H1 (cell line): ENCODE measurements around the gene BAD. TPM values are rescaled to one million over a fixed set of nuclear protein-coding genes. Genes with fewer than 3 reads are reported as not detected.

Experiments used
- CTCF ChIA-PET: fragments of 300-600 bp; sonication (Branson Sonifier 250); formaldehyde crosslinking; loops from one replicate; lab custom pipeline; 2021; ENCODE audit not compliant: partially characterized antibody; lab: Charles Lee
- POLR2A ChIA-PET: fragments of 300-600 bp; sonication (Branson Sonifier 250); formaldehyde crosslinking; loops from one replicate; lab custom pipeline; 2021; ENCODE audit warnings: inconsistent platforms; ENCODE audit not compliant: partially characterized antibody; lab: Charles Lee
- DNase-seq, 2 experiments: peaks; one replicate each; pipeline versions ENCODE4 v3.0.0 to v3.0.0-alpha.2; 2010 to 2022; ENCODE audit warnings: low spot score in 2 of 2, low read depth in 1 of 2, mixed read lengths in 1 of 2
- FAIRE-seq: peaks from 2 replicates; lab custom pipeline; 2011; peaks lifted over from hg19 to GRCh38; lab: Jason Lieb, UNC
- H2AFZ ChIP-seq: 2 replicates; pipeline ENCODE4 v1.8.1; 2012; ENCODE audit warnings: low read length, inconsistent platforms
- H2AK5ac ChIP-seq: 2 replicates; pipeline ENCODE4 v1.6.1; 2013; ENCODE audit warnings: low read depth, low read length
- H2BK120ac ChIP-seq: replicated peaks from 2 replicates; pipeline ENCODE3; 2013; ENCODE audit warnings: low read depth, low read length, inconsistent platforms
- H2BK12ac ChIP-seq: 2 replicates; pipeline ENCODE4 v1.6.1; 2013; ENCODE audit warnings: low read depth, low read length
- H2BK15ac ChIP-seq: 2 replicates; pipeline ENCODE4 v1.6.1; 2013; ENCODE audit warnings: low read length
- H2BK20ac ChIP-seq: 2 replicates; pipeline ENCODE4 v1.6.1; 2013; ENCODE audit warnings: low read length
- H2BK5ac ChIP-seq: 2 replicates; pipeline ENCODE4 v1.6.1; 2013; ENCODE audit warnings: low read depth, low read length
- H3K14ac ChIP-seq: 2 replicates; pipeline ENCODE4 v1.6.1; 2013; ENCODE audit warnings: inconsistent platforms; ENCODE audit not compliant: insufficient read length
- H3K18ac ChIP-seq: 2 replicates; pipeline ENCODE4 v1.6.1; 2013; ENCODE audit warnings: low read length; ENCODE audit errors: extremely low read depth
- H3K23ac ChIP-seq: 2 replicates; pipeline ENCODE4 v1.6.1; 2013; ENCODE audit warnings: inconsistent platforms; ENCODE audit not compliant: insufficient read length
- H3K23me2 ChIP-seq: 2 replicates; pipeline ENCODE4 v1.6.1; 2013; ENCODE audit warnings: low read depth, low read length
- H3K27ac ChIP-seq: 2 replicates; pipeline ENCODE4 v1.6.1; 2011; ENCODE audit warnings: low read depth, low read length, inconsistent platforms
- H3K27me3 ChIP-seq, 4 experiments: replicated peaks in 1 of 4; 1 replicate in 1 of 4; 2 replicates in 3 of 4; pipeline versions ENCODE4 v1.6.1 to v1.8.1; 2011 to 2013; ENCODE audit warnings: low read length in 3 of 4, mild to moderate bottlenecking in 3 of 4, inconsistent platforms in 2 of 4, mixed read lengths in 2 of 4, moderate library complexity in 1 of 4; ENCODE audit not compliant: control insufficient read depth in 3 of 4, insufficient read depth in 3 of 4; ENCODE audit errors: extremely low read depth in 1 of 4
- H3K36me3 ChIP-seq, 4 experiments: 2 replicates each; pipeline versions ENCODE4 v1.6.1 to v1.8.1; 2011 to 2013; ENCODE audit warnings: mild to moderate bottlenecking in 4 of 4, low read length in 3 of 4, moderate library complexity in 2 of 4, control low read depth in 1 of 4, inconsistent platforms in 1 of 4; ENCODE audit not compliant: insufficient read depth in 4 of 4, control insufficient read depth in 2 of 4
- H3K4ac ChIP-seq: replicated peaks from 2 replicates; pipeline ENCODE3; 2013; ENCODE audit warnings: low read length, low read depth, mixed read lengths, inconsistent platforms; ENCODE audit not compliant: insufficient read length
- H3K4me1 ChIP-seq, 4 experiments: replicated peaks in 1 of 4; 1 replicate in 1 of 4; 2 replicates in 3 of 4; pipeline versions ENCODE4 v1.6.1 to v1.8.1; 2011 to 2013; ENCODE audit warnings: low read length in 3 of 4, inconsistent platforms in 2 of 4, mixed read lengths in 1 of 4; ENCODE audit not compliant: insufficient read depth in 4 of 4, control insufficient read depth in 3 of 4
- H3K4me2 ChIP-seq, 2 experiments: 2 replicates each; pipeline versions ENCODE4 v1.6.1 to v1.8.1; 2011 to 2013; ENCODE audit warnings: low read depth in 2 of 2, low read length in 2 of 2, control low read depth in 1 of 2, inconsistent platforms in 1 of 2, mild to moderate bottlenecking in 1 of 2; ENCODE audit not compliant: insufficient read depth in 1 of 2
- H3K4me3 ChIP-seq, 4 experiments: fragments of 200-600, 300-600 bp in 1 of 4; sonication (generic), shearing (Covaris generic), sonication (Bioruptor Twin) in 1 of 4; 2 replicates each; pipeline versions ENCODE4 v1.5.1 to v1.8.1; 2011 to 2016; ENCODE audit warnings: low read length in 4 of 4, low read depth in 3 of 4, control low read depth in 2 of 4, inconsistent platforms in 2 of 4, mild to moderate bottlenecking in 2 of 4, mixed read lengths in 1 of 4, moderate library complexity in 1 of 4; ENCODE audit not compliant: insufficient read depth in 2 of 4; ENCODE audit errors: extremely low read depth in 1 of 4
- H3K56ac ChIP-seq: replicated peaks from 2 replicates; pipeline ENCODE3; 2013; ENCODE audit warnings: low read depth, mild to moderate bottlenecking, mixed read lengths, low read length, inconsistent platforms; ENCODE audit not compliant: insufficient read length
- H3K79me1 ChIP-seq: 2 replicates; pipeline ENCODE4 v1.6.1; 2013; ENCODE audit warnings: low read depth, low read length, control low read depth
- H3K79me2 ChIP-seq, 2 experiments: 2 replicates each; pipeline versions ENCODE4 v1.6.1 to v1.8.1; 2012 to 2013; ENCODE audit warnings: low read length in 2 of 2, mild to moderate bottlenecking in 2 of 2, inconsistent platforms in 1 of 2; ENCODE audit not compliant: insufficient read depth in 2 of 2, control insufficient read depth in 1 of 2
- H3K9ac ChIP-seq, 4 experiments: replicated peaks in 1 of 4; 1 replicate in 1 of 4; 2 replicates in 3 of 4; pipeline versions ENCODE4 v1.6.1 to v1.8.1; 2011 to 2013; ENCODE audit warnings: low read depth in 3 of 4, low read length in 3 of 4, control low read depth in 2 of 4, mild to moderate bottlenecking in 2 of 4, moderate library complexity in 2 of 4, inconsistent platforms in 1 of 4; ENCODE audit errors: extremely low read depth in 1 of 4
- H3K9me3 ChIP-seq, 2 experiments: 2 replicates each; pipeline versions ENCODE4 v1.6.1 to v1.8.1; 2012 to 2013; ENCODE audit warnings: mild to moderate bottlenecking in 2 of 2, moderate library complexity in 2 of 2, control low read depth in 1 of 2, inconsistent platforms in 1 of 2, low read depth in 1 of 2, low read length in 1 of 2, mixed read lengths in 1 of 2; ENCODE audit not compliant: insufficient read depth in 2 of 2
- H4K20me1 ChIP-seq, 2 experiments: replicated peaks in 1 of 2; 2 replicates each; pipeline versions ENCODE3 to v1.8.1; 2011 to 2013; ENCODE audit warnings: inconsistent platforms in 2 of 2, low read length in 2 of 2, mild to moderate bottlenecking in 1 of 2; ENCODE audit not compliant: insufficient read depth in 2 of 2, control insufficient read depth in 1 of 2
- H4K5ac ChIP-seq: 2 replicates; pipeline ENCODE4 v1.6.1; 2013; ENCODE audit warnings: low read length, low read depth, mixed read lengths, inconsistent platforms; ENCODE audit not compliant: insufficient read length
- H4K8ac ChIP-seq: 2 replicates; pipeline ENCODE4 v1.8.0; 2013; ENCODE audit warnings: mild to moderate bottlenecking, moderate library complexity, low read length, inconsistent platforms; ENCODE audit not compliant: insufficient read depth; ENCODE audit errors: extremely low read depth
- H4K91ac ChIP-seq: replicated peaks from 2 replicates; pipeline ENCODE3; 2013; ENCODE audit warnings: low read length, mixed read lengths, inconsistent platforms; ENCODE audit not compliant: insufficient read length
- CEBPB ChIP-seq: IDR thresholded peaks from 2 replicates; pipeline ENCODE4 v1.6.1; 2012; ENCODE audit warnings: low read depth, low read length
- CHD2 ChIP-seq: IDR thresholded peaks from 2 replicates; pipeline ENCODE4 v1.6.1; 2012; ENCODE audit warnings: low read length, improper control_type of control experiment
- HDAC6 ChIP-seq: IDR thresholded peaks from one replicate; pipeline ENCODE4 v1.7.1; 2012; ENCODE audit warnings: low read depth, mild to moderate bottlenecking, inconsistent platforms, low read length, moderate library complexity
- NRF1 ChIP-seq: IDR thresholded peaks from 2 replicates; pipeline ENCODE4 v1.6.1; 2011; ENCODE audit warnings: mild to moderate bottlenecking, low read depth, low read length, improper control_type of control experiment
- SIN3A ChIP-seq, 2 experiments: IDR thresholded peaks in 1 of 2; conservative IDR thresholded peaks in 1 of 2; 2 replicates each; pipeline ENCODE4 v1.6.1; 2011 to 2012; ENCODE audit warnings: low read length in 2 of 2, improper control_type of control experiment in 1 of 2, low read depth in 1 of 2, mild to moderate bottlenecking in 1 of 2
- SIX5 ChIP-seq: IDR thresholded peaks from 2 replicates; pipeline ENCODE4 v1.6.1; 2011; ENCODE audit warnings: mild to moderate bottlenecking, low read depth, low read length
- SP4 ChIP-seq: IDR thresholded peaks from 2 replicates; pipeline ENCODE4 v1.6.1; 2012; ENCODE audit warnings: low read length, inconsistent platforms
- SRF ChIP-seq: IDR thresholded peaks from 2 replicates; pipeline ENCODE4 v1.6.1; 2011; ENCODE audit warnings: mild to moderate bottlenecking, low read depth, low read length, moderate library complexity
- WGBS, 2 experiments: shearing (Covaris generic) in 1 of 2; methylation state at CpG; one replicate each; pipeline versions ENCODE4 v1.1.6 to v1.1.7; 2013 to 2015; ENCODE audit warnings: low lambda C conversion rate in 2 of 2, mixed read lengths in 2 of 2, inconsistent platforms in 1 of 2, low coverage in 1 of 2, missing lambda C conversion rate in 1 of 2; ENCODE audit not compliant: insufficient replicate concordance in 2 of 2, insufficient coverage in 1 of 2, insufficient read length in 1 of 2; ENCODE audit errors: extremely low coverage in 1 of 2, missing lambda C conversion rate in 1 of 2; 5-methylcytosine and 5-hydroxymethylcytosine counted together
- polyA plus RNA-seq, 7 experiments: library from polyadenylated mRNA; depleted of rRNA in 3 of 7; stranded (reverse) in 5 of 7; unstranded in 2 of 7; fragments of >200 nt in 5 of 7; fragments of 200-250 nt in 2 of 7; gene quantifications; 1 replicate in 5 of 7; 2 replicates in 1 of 7; 4 replicates in 1 of 7; pipeline versions ENCODE4 v1.2.1 to v1.2.3, GENCODE V29; 2011 to 2013; ENCODE audit warnings: missing spikeins in 2 of 7, mixed read lengths in 2 of 7
- total RNA-seq: library from RNA; stranded (reverse); fragmentation: NEBNext Ultra II Directional; extraction: Animal tissue kit (Norgen Biotek cat#: 25700); gene quantifications from 2 replicates; pipeline ENCODE4 v1.2.1, GENCODE V29; 2021
- TF ChIP-seq, protein P1 (sequence below): IDR thresholded peaks from 2 replicates; pipeline ENCODE4 v1.6.1; 2012; ENCODE audit warnings: inconsistent platforms
- TF ChIP-seq, protein P2 (sequence below): IDR thresholded peaks from 2 replicates; pipeline ENCODE4 v1.6.1; 2011; ENCODE audit warnings: low read depth, mild to moderate bottlenecking, low read length; ENCODE audit not compliant: insufficient read depth

Gene BAD
- total and polyA plus RNA-seq, 2 of the 8 experiments (the other 6 are each of a cell fraction or from before 2014, with no cell fraction given): 23.1 to 33.7 TPM

DNA sequence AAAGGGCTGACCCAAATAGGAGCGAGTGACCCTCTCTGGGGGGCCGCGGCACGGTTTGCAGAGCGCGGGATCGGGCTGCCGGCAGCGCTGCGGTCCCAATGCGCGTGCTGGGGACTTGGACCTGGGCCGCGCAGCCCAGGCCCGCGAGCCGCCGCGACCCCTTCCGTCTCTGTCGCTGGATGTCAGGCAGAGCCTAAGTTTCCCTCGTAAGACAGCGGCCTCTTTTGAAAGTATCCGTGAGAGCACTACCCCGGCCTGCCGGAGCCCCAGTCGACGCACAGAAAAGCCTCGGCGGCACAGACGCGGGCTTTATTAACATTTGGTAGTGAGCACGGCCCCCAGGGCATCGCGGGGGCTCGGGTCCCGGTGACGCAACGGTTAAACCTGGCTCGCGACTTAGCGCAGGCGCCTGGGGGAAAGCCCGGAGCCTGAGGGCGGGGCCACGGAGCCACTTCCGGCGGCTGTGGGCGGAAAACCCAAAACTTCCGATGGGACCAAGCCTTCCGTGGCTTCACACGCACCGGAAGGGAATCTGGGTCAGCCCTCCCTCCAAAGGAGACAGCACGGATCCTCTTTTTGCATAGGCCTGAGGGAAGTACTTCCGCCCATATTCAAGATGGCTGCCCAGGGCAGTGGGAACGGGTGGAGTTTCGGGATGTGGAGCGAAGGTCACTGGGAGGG, 14.8 kb downstream of the BAD start:
- no peak overlapping the region for H2AFZ ChIP-seq
- FAIRE-seq: peak; percentile 71
- ChIA-PET POLR2A (interaction anchor here (0.5 to 11.9 kb wide), 28 partner anchors 13 to 1419 kb away, joined by 3 to 352 read pairs (median 6); partner anchors contain the start of genes BAD, ESRRA, FERMT3 and FKBP2), CTCF (interaction anchor here (0.9 to 13.7 kb wide), 13 partner anchors 12 to 85 kb away, joined by 3 to 168 read pairs (median 6); partner anchors contain the start of genes BAD, CATSPERZ, ESRRA and PLCB3)
- H4K20me1 ChIP-seq: peaks cover 0 to 2% of the 10 kb centered on the region in 2 experiments
- H3K18ac ChIP-seq: peak overlapping the region; percentile 52; the same call in 1 of the 2 replicates
- peaks cover 0 to 11% (median 5%) of the 10 kb centered on the region in 4 experiments; a peak in 5 of 7 replicates for H3K4me1 ChIP-seq
- H3K23me2 ChIP-seq: peaks cover 4% of the 10 kb centered on the region
- no peaks in the 10 kb centered on the region for H3K27me3 ChIP-seq
- H4K8ac ChIP-seq: peak overlapping the region; percentile 79
- peaks cover 9 to 20% (median 12%) of the 10 kb centered on the region in 4 experiments for H3K36me3 ChIP-seq
- peak overlapping the region; percentile 99; the same call in 1 of the 2 replicates for H2BK15ac ChIP-seq
- H3K9ac ChIP-seq: peak overlapping the region; percentile 28 to 88 (median 73); a peak in 6 of 7 replicates
- peak; percentile 95 to 98 for DNase-seq
- H4K91ac ChIP-seq: no peak overlapping the region
- peak overlapping the region; percentile 90 for H4K5ac ChIP-seq
- H3K4me2 ChIP-seq: peak overlapping the region; percentile 80 to 86
- peak overlapping the region; percentile 88 for H3K27ac ChIP-seq
- H2BK20ac ChIP-seq: no peak overlapping the region
- peak overlapping the region; percentile 78 for H3K56ac ChIP-seq
- H2BK5ac ChIP-seq: peak overlapping the region; percentile 96
- H3K79me1 ChIP-seq: no peaks in the 10 kb centered on the region; the same call in 1 of the 2 replicates
- no peak overlapping the region for H2AK5ac ChIP-seq
- H2BK120ac ChIP-seq: no peak overlapping the region
- no peak overlapping the region for H2BK12ac ChIP-seq
- 0% methylated on average over 55 of the region's 58 CpGs; no CpG with 5 or more reads in 1 of the 2 experiments for WGBS, 2 experiments
- H3K4me3 ChIP-seq: peak overlapping the region; percentile 70 to 84 (median 82)
- no peak overlapping the region for H3K23ac ChIP-seq
- no peak overlapping the region for H3K14ac ChIP-seq
- no peak overlapping the region for H3K4ac ChIP-seq
- no peaks in the 10 kb centered on the region for H3K9me3 ChIP-seq
- H3K79me2 ChIP-seq: 0 out of 4 replicates have a peak, but pooled peaks cover 0 to 4% of the 10 kb centered on the region in 2 experiments
- TF ChIP-seq CHD2: peak; percentile 76
- TF ChIP-seq SP4: peak; percentile 81; the same call in 1 of the 2 replicates
- TF ChIP-seq SIN3A (conservative IDR thresholded peaks at IDR 0.05 in 1 of 2, IDR thresholded peaks at IDR 0.05 in 1 of 2; ENCODE audit: low read depth in 1 of 2, low read length in 2 of 2): peak; percentile 71 to 93; a peak in 2 of 4 replicates
- TF ChIP-seq, protein P1, sequence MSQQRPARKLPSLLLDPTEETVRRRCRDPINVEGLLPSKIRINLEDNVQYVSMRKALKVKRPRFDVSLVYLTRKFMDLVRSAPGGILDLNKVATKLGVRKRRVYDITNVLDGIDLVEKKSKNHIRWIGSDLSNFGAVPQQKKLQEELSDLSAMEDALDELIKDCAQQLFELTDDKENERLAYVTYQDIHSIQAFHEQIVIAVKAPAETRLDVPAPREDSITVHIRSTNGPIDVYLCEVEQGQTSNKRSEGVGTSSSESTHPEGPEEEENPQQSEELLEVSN: peak; percentile 38; the same call in 1 of the 2 replicates
- peak; percentile 91 for TF ChIP-seq CEBPB
- no peak for TF ChIP-seq HDAC6
- TF ChIP-seq NRF1: peak; percentile 59
- TF ChIP-seq SIX5: peak; percentile 79
- TF ChIP-seq, protein P2, sequence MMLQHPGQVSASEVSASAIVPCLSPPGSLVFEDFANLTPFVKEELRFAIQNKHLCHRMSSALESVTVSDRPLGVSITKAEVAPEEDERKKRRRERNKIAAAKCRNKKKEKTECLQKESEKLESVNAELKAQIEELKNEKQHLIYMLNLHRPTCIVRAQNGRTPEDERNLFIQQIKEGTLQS: peak; percentile 81; the same call in 1 of the 2 replicates
- TF ChIP-seq SRF: peak; percentile 42; the same call in 1 of the 2 replicates
